NCI-H128 (cell line): Measurements from ENCODE around the gene RFX8.
"Not testable (repeated sequence)": the region's sequence is repeated elsewhere in the genome, so short reads cannot be mapped to it uniquely, and the experiment has no call there.

Source experiments
- DNase-seq: peaks from one replicate; lab custom pipeline; 2025; ENCODE audit not compliant: unreplicated experiment; lab: John Stamatoyannopoulos, UW

RFX8 gene

DNA sequence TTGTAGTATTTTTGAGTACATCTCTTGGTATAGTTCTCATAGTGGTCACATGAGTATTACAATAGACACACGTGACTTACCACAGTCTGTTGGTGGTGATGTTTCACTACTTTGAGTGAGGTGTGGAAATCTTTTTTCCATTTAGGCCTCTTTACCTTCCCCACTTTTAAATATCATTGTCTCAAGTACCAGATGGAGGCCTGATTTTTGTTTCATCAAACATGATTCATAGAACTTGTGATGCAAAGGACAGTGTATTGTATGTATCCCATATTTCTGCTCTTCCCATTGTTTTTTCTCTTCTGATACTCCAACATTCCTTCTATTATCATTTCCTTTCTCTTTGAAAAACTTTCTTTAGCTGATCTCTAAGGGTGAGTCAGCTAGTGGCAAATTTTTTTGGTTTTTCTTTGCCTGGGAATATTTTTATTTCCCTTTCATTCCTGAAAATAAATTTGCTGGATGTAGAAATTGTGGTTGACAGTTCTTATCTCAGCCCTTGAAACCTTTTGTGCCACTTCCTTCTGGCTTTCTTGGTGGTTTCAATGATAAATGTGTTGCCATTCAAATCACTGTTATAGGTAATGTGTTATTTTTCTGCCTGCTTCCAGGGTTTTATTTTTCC lies 32.8 kb downstream of the RFX8 start:
- no peak for DNase-seq

- DNase-seq = no peak
These were observed 34.7 kb downstream of the RFX8 start for GRCh38 chr2:101440127-101440738.

GRCh38 chr2:101439716-101440115 lies 35.2 kb downstream of the RFX8 start:
- DNase-seq = no peak

DNA sequence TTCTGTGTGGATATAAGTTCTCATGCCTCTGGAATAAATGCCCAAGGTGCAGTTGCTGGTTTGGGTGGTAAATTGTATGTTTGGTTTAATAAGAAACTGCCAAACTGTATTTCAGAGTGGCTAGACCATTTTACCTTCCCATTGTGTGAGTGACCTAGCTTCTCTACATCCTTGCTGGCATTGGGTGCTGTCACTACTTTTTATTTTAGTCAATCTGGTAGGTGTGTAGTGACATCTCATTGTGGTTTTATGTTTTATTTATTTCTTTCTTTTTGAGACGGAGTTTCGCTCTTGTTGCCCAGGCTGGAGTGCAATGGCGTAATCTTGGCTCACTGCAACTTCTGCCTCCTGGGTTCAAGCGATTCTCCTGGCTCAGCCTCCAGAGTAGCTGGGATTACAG lies 36.4 kb downstream of the RFX8 start:
- not testable (repeated sequence) for DNase-seq

DNA sequence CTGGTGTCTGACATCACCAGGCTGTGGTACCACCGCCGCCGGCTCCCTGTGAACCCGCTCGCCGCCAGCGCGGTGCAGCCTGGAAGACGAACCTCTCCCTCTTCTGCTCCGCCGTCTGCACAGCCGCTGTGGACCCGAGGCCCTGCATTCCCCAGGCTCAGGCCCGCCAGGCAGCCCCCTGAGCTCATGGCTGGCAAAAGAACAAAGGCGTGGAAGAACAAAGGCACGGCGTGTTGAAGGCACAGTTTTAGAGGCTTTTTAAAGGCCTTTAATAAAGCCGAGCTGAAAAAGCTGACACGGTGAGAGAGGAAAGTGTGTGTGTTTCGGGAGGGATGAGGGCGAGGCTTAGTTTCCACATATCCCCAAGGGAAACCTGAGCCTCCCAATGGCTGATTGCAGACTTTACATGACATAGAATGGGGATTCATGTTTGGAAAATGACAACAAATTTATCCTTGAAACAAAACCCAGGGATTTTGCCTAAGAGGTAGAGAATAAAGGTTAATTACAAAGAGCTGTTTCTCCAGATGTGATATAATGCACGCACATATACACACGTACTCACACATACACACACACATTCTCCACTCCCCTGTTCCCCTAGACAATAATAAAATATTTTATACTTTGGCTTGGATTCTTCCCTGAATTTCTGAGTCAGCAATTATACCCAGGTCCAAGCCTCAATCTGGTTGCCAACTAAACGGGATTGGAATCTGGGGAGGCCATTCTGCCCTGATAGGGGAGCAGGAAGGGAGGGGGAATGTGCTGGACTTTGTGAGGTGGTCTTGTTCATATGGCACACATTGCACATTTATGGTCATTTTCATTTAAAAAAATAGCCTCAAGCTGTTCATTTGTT lies 39.7 kb downstream of the RFX8 start:
- DNase-seq = no peak

DNA sequence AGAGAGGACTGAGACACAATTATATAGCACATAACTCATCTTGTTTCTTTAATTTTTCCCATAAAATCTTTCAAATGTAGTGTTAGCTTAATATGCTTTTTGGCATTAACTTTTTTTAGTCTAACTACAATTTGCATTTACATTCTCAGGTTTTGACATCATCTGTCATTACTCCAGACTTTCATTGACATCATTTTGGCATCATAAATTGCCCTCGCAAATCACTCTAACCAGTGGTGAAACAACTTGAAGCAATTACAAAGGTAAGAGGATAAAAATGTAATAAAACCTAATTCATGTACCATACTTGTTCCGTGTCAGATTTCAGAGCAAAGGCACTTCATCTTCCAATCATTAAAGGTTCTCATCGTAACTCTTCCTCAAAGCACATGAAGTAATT lies 41.4 kb downstream of the RFX8 start:
- DNase-seq = no peak

DNA sequence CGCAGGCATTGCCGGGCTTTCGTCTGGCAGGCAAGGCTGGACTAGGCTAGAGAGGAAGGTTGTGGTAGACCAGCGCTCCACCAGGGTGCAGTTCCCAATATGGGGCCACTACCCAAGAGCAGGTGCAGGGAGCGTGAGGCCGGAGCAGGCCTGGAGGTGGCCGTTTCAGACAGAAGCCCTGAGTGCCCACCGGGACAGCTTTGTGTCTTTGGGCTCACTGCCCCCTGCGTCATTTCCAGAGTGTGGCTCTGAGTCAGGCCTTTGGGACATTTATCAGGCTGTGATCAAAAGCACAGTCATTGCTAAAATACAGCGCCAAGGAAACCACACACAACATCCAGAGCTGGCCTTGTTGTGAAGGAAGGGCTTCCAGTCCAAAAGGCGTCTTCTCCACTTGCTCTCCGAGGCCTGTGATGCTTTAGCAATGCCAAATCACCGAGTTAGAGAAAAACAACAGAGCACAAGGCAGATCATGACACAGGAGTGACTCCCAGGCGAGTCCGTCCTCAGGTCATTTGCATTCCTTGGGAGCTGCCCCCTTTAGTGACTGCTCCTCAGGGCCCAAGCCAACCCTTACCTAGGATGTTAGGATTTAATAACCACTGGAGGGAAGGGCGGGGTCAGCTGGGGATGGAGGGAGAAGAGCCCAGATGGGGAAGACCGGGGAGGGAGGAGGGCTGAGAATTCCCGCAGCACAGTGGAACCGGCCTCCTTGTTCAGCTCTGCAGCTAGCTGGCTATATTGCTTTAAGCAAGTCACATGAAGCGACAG lies 42.3 kb downstream of the RFX8 start:
- no peak for DNase-seq

GRCh38 chr2:101431486-101431885 lies 43.4 kb downstream of the RFX8 start:
- DNase-seq = no peak

DNA sequence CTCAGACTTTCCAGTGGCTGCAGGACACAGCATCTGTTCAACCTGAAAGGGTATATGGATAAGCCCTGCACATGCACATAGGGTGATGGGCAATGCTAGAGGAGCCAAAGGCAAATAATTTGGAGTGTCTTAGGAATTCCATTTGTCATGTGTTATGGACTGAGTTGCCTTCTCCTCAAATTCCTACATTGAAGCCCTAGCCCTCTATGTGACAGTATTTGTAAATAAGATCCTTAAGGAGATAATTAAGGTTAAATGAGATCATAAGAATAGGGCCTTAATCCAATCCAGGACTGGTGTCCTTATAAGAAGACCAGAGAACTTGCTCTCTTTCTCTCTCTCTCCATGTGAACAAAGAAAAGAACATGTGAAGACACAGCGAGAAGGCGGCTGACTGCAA lies 44.8 kb downstream of the RFX8 start:
- no peak for DNase-seq

GRCh38 chr2:101429453-101429852 lies 45.5 kb downstream of the RFX8 start:
- DNase-seq = no peak

DNA sequence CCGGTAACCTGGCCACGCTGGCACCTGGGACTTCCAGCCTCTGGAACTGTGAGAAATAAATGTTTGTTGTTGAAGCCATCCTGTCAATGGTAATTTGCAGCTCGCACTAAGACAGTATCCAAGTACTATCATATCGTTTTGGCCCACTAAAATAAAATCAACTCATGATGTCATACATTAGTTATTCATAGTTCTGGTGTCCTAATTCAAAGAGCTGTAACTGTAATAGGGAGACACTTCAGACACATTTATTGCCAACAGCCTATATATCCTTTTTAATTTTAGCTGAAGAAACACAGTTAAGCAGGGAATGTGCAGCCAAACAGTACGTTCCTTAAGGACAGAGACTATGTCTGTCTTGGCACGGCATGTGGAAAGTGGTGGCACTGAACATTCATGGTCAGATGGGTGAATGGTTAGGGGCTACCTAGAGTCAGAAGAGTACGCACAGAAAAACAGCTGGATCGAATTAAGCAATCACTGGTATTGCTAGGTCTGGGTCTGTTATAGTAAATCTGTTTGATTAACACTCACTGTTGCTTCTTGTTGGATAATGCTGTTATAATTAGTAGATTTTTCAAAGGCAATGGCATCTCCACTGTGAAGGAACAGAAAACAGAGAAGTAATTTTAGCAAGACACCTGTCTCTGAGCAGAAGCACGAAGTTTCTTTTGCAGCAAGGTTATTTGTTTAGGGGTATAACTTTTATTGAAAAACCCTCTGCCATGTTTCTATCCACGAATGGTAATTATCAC lies 46.3 kb downstream of the RFX8 start:
- no peak for DNase-seq

- DNase-seq = no peak
These were observed 47.2 kb downstream of the RFX8 start for GRCh38 chr2:101427743-101428142.

GRCh38 chr2:101427240-101427639 lies 47.7 kb downstream of the RFX8 start:
- no peak for DNase-seq

GRCh38 chr2:101426822-101427221 lies 48.1 kb downstream of the RFX8 start:
- DNase-seq = no peak

- DNase-seq = no peak
These were observed 54.3 kb downstream of the RFX8 start for GRCh38 chr2:101420623-101421022.

- DNase-seq = peak; percentile 20
These were observed 55.7 kb downstream of the RFX8 start for GRCh38 chr2:101419096-101419663.

- no peak for DNase-seq
These were observed 56.3 kb downstream of the RFX8 start for GRCh38 chr2:101418460-101419095.

GRCh38 chr2:101416609-101417008 lies 58.3 kb downstream of the RFX8 start:
- no peak for DNase-seq

DNA sequence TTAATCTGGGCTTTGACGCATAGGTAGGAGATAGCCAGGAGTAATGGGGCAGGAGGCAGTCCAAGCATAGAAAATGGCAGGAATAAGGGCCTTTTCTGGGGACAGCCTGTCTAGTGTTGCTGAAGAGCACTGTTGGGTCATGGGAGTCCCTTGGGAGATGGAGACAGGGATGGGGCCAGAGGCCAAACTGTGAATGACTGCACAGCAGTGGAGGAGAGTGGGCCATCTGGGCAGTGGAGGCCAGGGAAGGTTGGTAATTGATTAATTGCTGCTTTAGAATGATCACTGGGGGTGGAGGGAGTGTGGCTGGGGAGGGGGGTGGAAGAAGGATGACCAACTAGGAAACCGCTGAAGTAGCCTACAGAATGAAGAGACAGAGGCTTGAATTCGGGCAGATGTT lies 59.0 kb downstream of the RFX8 start:
- DNase-seq = no peak

- DNase-seq = no peak
These were observed 59.7 kb downstream of the RFX8 start for GRCh38 chr2:101415220-101415619.
